A549 (cell line): ENCODE data around the gene NALCN. TPM values are rescaled to one million over a fixed set of nuclear protein-coding genes. Genes with fewer than 3 reads are reported as not detected.

Source experiments
- ATAC-seq, 2 experiments: fragments of 200-7000 bp in 1 of 2; fragments of >200 bp in 1 of 2; cut with Nextera tagmentation in 1 of 2; cut with Tn5 transposase in 1 of 2; 3 replicates each; pipeline versions ENCODE4 v1.8.0 to v1.9.1; 2018 to 2020; ENCODE audit warnings: mild to moderate bottlenecking in 1 of 2, moderate library complexity in 1 of 2
- CTCF ChIA-PET: fragments of 300-600 bp; sonication (Branson Sonifier 250); formaldehyde crosslinking; extraction: SDS; loops from one replicate; lab custom pipeline; 2021; ENCODE audit warnings: antibody characterized with exemption, inconsistent platforms; lab: Yijun Ruan, JAX
- POLR2A ChIA-PET: fragments of 350-600 bp; formaldehyde crosslinking; extraction: SDS; loops from one replicate; lab custom pipeline; 2021; ENCODE audit warnings: antibody characterized with exemption, inconsistent platforms; lab: Yijun Ruan, JAX
- DNase-seq, 2 experiments: peaks; one replicate each; pipeline versions ENCODE4 v3.0.0 to v3.0.0-alpha.2; 2011 to 2016; ENCODE audit warnings: low read depth in 1 of 2, low spot score in 1 of 2
- FAIRE-seq: peaks from 2 replicates; lab custom pipeline; 2011; peaks lifted over from hg19 to GRCh38; lab: Jason Lieb, UNC
- H3K27ac ChIP-seq, 2 experiments: fragments of >200 bp; sonication (Bioruptor Twin); formaldehyde crosslinking; 3 replicates each; pipeline ENCODE4 v1.5.1; 2016 to 2017
- H3K4me1 ChIP-seq: fragments of >200 bp; sonication (Bioruptor Twin); formaldehyde crosslinking; 3 replicates; pipeline ENCODE4 v1.6.1; 2016
- H3K4me2 ChIP-seq: fragments of >200 bp; sonication (Bioruptor Twin); formaldehyde crosslinking; 3 replicates; pipeline ENCODE4 v1.6.1; 2016
- H3K4me3 ChIP-seq: fragments of >200 bp; sonication (Bioruptor Twin); formaldehyde crosslinking; 3 replicates; pipeline ENCODE4 v1.5.1; 2016
- H3K9me3 ChIP-seq: fragments of >200 bp; sonication (Bioruptor Twin); formaldehyde crosslinking; 3 replicates; pipeline ENCODE4 v1.6.1; 2016
- ATOH8 ChIP-seq: fragments of 250-450 bp; sonication (Bioruptor Pico); IDR thresholded peaks from 2 replicates; pipeline ENCODE4 v1.5.0; 2020; ENCODE audit warnings: low read depth, mild to moderate bottlenecking, moderate library complexity
- BHLHE40 ChIP-seq: IDR thresholded peaks from 2 replicates; pipeline ENCODE4 v1.6.1; 2012; ENCODE audit warnings: low read depth, low read length, inconsistent platforms
- EHMT2 ChIP-seq: fragments of 200-600 bp; sonication (generic); IDR thresholded peaks from 2 replicates; pipeline ENCODE4 v1.6.1; 2016; ENCODE audit warnings: antibody characterized with exemption, low read depth, mild to moderate bottlenecking, moderate library complexity
- EP300 ChIP-seq, 2 experiments: fragments of >200 bp; sonication (Bioruptor Twin); formaldehyde crosslinking; IDR thresholded peaks; 2 replicates in 1 of 2; 3 replicates in 1 of 2; pipeline ENCODE4 v1.6.1; 2016 to 2017
- FOSB ChIP-seq: fragments of 250-450 bp; sonication (Bioruptor Pico); IDR thresholded peaks from 2 replicates; pipeline ENCODE4 v1.5.0; 2020; ENCODE audit warnings: mild to moderate bottlenecking, moderate library complexity
- FOXS1 ChIP-seq: fragments of 250-450 bp; sonication (Bioruptor Pico); IDR thresholded peaks from 2 replicates; pipeline ENCODE4 v1.5.0; 2020; ENCODE audit warnings: mild to moderate bottlenecking, moderate library complexity
- HDAC2 ChIP-seq: fragments of 200-600 bp; sonication (generic); IDR thresholded peaks from 2 replicates; pipeline ENCODE4 v1.6.1; 2016
- HEYL ChIP-seq: fragments of 250-450 bp; sonication (Bioruptor Pico); IDR thresholded peaks from 2 replicates; pipeline ENCODE4 v1.8.0; 2021; ENCODE audit warnings: mild to moderate bottlenecking, moderate library complexity
- HOXA7 ChIP-seq: fragments of 250-450 bp; sonication (Bioruptor Pico); IDR thresholded peaks from 2 replicates; pipeline ENCODE4 v1.5.0; 2020; ENCODE audit warnings: mild to moderate bottlenecking, moderate library complexity
- HOXB5 ChIP-seq: fragments of 250-450 bp; sonication (Bioruptor Pico); IDR thresholded peaks from 2 replicates; pipeline ENCODE4 v1.5.0; 2020; ENCODE audit warnings: mild to moderate bottlenecking, moderate library complexity
- JUN ChIP-seq, 2 experiments: fragments of >200 bp; sonication (Bioruptor Twin); formaldehyde crosslinking; IDR thresholded peaks; 2 replicates in 1 of 2; 3 replicates in 1 of 2; pipeline ENCODE4 v1.6.1; 2016 to 2017
- JUNB ChIP-seq: fragments of >200 bp; sonication (Bioruptor Twin); formaldehyde crosslinking; IDR thresholded peaks from 2 replicates; pipeline ENCODE4 v1.6.1; 2016
- KDM5A ChIP-seq: fragments of 200-600 bp; sonication (generic); IDR thresholded peaks from 2 replicates; pipeline ENCODE4 v1.6.1; 2016; ENCODE audit warnings: antibody characterized with exemption, mild to moderate bottlenecking
- MAFK ChIP-seq: fragments of 450-650 bp; IDR thresholded peaks from 2 replicates; pipeline ENCODE4 v1.6.1; 2014; ENCODE audit not compliant: partially characterized antibody
- MYC ChIP-seq: IDR thresholded peaks from 2 replicates; pipeline ENCODE4 v1.6.1; 2012; ENCODE audit warnings: mild to moderate bottlenecking, inconsistent platforms, low read length, improper control_type of control experiment, borderline replicate concordance
- NR3C1 ChIP-seq: fragments of >200 bp; sonication (Bioruptor Twin); formaldehyde crosslinking; IDR thresholded peaks from 3 replicates; pipeline ENCODE4 v1.6.1; 2017
- POLR2AphosphoS2 ChIP-seq: conservative IDR thresholded peaks from 2 replicates; pipeline ENCODE4 v1.6.1; 2012; ENCODE audit warnings: low read length, improper control_type of control experiment, inconsistent platforms
- RARB ChIP-seq: fragments of 250-450 bp; sonication (Bioruptor Pico); IDR thresholded peaks from 2 replicates; pipeline ENCODE4 v1.8.0; 2021; ENCODE audit warnings: mild to moderate bottlenecking, moderate library complexity
- RCOR1 ChIP-seq: fragments of 150-350 bp; IDR thresholded peaks from 2 replicates; pipeline ENCODE4 v1.6.1; 2014; ENCODE audit warnings: antibody characterized with exemption, low read length, low read depth
- SREBF2 ChIP-seq: fragments of 450-650 bp; IDR thresholded peaks from 2 replicates; pipeline ENCODE4 v1.6.1; 2014; ENCODE audit warnings: mild to moderate bottlenecking, moderate library complexity
- USF2 ChIP-seq: fragments of 450-650 bp; IDR thresholded peaks from 2 replicates; pipeline ENCODE4 v1.6.1; 2014; ENCODE audit warnings: antibody characterized with exemption
- ZSCAN20 ChIP-seq: fragments of 250-450 bp; sonication (Bioruptor Pico); IDR thresholded peaks from 2 replicates; pipeline ENCODE4 v1.8.0; 2022; ENCODE audit warnings: mild to moderate bottlenecking, moderate library complexity
- WGBS: methylation state at CpG from one replicate; pipeline ENCODE4 v1.1.6; 2017; ENCODE audit errors: missing lambda C conversion rate; 5-methylcytosine and 5-hydroxymethylcytosine counted together
- polyA plus RNA-seq, 4 experiments: library from polyadenylated mRNA; depleted of rRNA in 3 of 4; stranded (reverse); fragments of >200 nt; fragmentation: RNase III in 1 of 4; extraction: RNeasy Plus Mini Kit Qiagen cat#74134 plus additional on column Dnase treatment in 1 of 4; gene quantifications; 2 replicates in 3 of 4; 3 replicates in 1 of 4; pipeline ENCODE4 v1.2.3, GENCODE V29; 2011 to 2017
- TF ChIP-seq, protein P1 (sequence below): fragments of 250-450 bp; sonication (Bioruptor Pico); IDR thresholded peaks from 2 replicates; pipeline ENCODE4 v1.5.0; 2021; ENCODE audit warnings: mild to moderate bottlenecking, moderate library complexity, borderline replicate concordance
- TF ChIP-seq, protein P2 (sequence below): fragments of >200 bp; sonication (Bioruptor Twin); formaldehyde crosslinking; IDR thresholded peaks from 3 replicates; pipeline ENCODE4 v1.5.1; 2016
- TF ChIP-seq, protein P3 (sequence below): IDR thresholded peaks from 2 replicates; pipeline ENCODE4 v1.6.1; 2012

The NALCN gene
- polyA plus RNA-seq, 2 of the 4 experiments (the other 2 are of a cell fraction): 1.8 to 4.9 TPM

GRCh38 chr13:101013245-101013644 lies 403.1 kb downstream of the NALCN start:
- no peak for FAIRE-seq
- Histone ChIP-seq H3K9me3 (no peaks in the 10 kb centered on the region), H3K4me1 (no peaks in the 10 kb centered on the region), H3K4me3 (no peak overlapping the region), H3K4me2 (no peak overlapping the region), H3K27ac (no peak overlapping the region)
- ChIA-PET POLR2A (no interaction called here), CTCF (no interaction called here)
- WGBS: 38% methylated on average over 5 of the region's 5 CpGs
- no peak for DNase-seq
- no peak for TF ChIP-seq JUNB
- TF ChIP-seq MYC: no peak
- TF ChIP-seq USF2: no peak
- TF ChIP-seq POLR2AphosphoS2: no peak
- no peak for TF ChIP-seq EP300 (IDR thresholded peaks at IDR 0.05)
- TF ChIP-seq HEYL: no peak
- TF ChIP-seq NR3C1: no peak
- TF ChIP-seq HDAC2: no peak
- no peak for TF ChIP-seq HOXB5
- TF ChIP-seq, protein P1, sequence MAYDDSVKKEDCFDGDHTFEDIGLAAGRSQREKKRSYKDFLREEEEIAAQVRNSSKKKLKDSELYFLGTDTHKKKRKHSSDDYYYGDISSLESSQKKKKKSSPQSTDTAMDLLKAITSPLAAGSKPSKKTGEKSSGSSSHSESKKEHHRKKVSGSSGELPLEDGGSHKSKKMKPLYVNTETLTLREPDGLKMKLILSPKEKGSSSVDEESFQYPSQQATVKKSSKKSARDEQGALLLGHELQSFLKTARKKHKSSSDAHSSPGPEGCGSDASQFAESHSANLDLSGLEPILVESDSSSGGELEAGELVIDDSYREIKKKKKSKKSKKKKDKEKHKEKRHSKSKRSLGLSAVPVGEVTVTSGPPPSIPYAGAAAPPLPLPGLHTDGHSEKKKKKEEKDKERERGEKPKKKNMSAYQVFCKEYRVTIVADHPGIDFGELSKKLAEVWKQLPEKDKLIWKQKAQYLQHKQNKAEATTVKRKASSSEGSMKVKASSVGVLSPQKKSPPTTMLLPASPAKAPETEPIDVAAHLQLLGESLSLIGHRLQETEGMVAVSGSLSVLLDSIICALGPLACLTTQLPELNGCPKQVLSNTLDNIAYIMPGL: no peak
- TF ChIP-seq JUN (IDR thresholded peaks at IDR 0.05): no peak
- ATAC-seq: no peak

DNA sequence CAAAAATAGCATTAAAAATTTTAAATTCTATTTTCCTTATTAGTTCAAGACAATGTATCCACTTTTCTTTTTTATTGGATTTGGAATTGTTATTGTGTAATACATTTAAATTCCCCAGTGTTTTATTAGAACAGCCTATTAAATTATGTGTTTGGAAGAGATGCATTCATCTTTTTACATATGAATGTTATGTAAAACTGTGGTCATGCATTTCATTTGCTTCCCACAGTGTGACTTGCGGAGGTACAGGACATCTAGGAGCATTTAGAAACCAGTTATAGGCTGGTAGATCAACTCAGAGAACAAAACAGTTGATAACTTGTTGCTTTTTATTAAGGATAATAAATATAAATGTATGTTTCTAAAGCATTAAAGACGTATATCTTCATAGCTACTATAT lies 406.2 kb downstream of the NALCN start:
- DNase-seq (no peak), FAIRE-seq (no peak), ATAC-seq (no peak)
- CTCF ChIA-PET: no interaction called here
- WGBS: 18% methylated on average over 2 of the region's 2 CpGs
- no peaks in the 10 kb centered on the region for H3K4me1 ChIP-seq
- no peak overlapping the region for H3K4me2 ChIP-seq
- no peaks in the 10 kb centered on the region for H3K9me3 ChIP-seq
- no peak overlapping the region for H3K27ac ChIP-seq
- H3K4me3 ChIP-seq: no peak overlapping the region
- POLR2A ChIA-PET: no interaction called here
- TF ChIP-seq, protein P1: no peak
- TF ChIP-seq SREBF2: no peak
- TF ChIP-seq ZSCAN20 (CRISPR knock-in tag): no peak
- TF ChIP-seq, protein P2, sequence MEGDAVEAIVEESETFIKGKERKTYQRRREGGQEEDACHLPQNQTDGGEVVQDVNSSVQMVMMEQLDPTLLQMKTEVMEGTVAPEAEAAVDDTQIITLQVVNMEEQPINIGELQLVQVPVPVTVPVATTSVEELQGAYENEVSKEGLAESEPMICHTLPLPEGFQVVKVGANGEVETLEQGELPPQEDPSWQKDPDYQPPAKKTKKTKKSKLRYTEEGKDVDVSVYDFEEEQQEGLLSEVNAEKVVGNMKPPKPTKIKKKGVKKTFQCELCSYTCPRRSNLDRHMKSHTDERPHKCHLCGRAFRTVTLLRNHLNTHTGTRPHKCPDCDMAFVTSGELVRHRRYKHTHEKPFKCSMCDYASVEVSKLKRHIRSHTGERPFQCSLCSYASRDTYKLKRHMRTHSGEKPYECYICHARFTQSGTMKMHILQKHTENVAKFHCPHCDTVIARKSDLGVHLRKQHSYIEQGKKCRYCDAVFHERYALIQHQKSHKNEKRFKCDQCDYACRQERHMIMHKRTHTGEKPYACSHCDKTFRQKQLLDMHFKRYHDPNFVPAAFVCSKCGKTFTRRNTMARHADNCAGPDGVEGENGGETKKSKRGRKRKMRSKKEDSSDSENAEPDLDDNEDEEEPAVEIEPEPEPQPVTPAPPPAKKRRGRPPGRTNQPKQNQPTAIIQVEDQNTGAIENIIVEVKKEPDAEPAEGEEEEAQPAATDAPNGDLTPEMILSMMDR: no peak
- no peak for TF ChIP-seq FOXS1 (CRISPR knock-in tag)
- no peak for TF ChIP-seq RCOR1
- no peak for TF ChIP-seq JUN (IDR thresholded peaks at IDR 0.05)
- TF ChIP-seq BHLHE40: no peak
- TF ChIP-seq ATOH8 (CRISPR knock-in tag): no peak

- no peak for FAIRE-seq
Measured at GRCh38 chr13:101007245-101007644, 409.1 kb downstream of the NALCN start.

More at GRCh38 chr13:101007245-101007644, 409.1 kb downstream of the NALCN start:
- no peak overlapping the region for H3K4me2 ChIP-seq
- POLR2A ChIA-PET: no interaction called here
- H3K27ac ChIP-seq: no peak overlapping the region
- H3K4me1 ChIP-seq: no peaks in the 10 kb centered on the region
- TF ChIP-seq KDM5A: no peak
- no peak for TF ChIP-seq FOSB (CRISPR knock-in tag)
- TF ChIP-seq, protein P3, sequence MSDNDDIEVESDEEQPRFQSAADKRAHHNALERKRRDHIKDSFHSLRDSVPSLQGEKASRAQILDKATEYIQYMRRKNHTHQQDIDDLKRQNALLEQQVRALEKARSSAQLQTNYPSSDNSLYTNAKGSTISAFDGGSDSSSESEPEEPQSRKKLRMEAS: no peak
- TF ChIP-seq MAFK: no peak
- no peak for TF ChIP-seq ZSCAN20 (CRISPR knock-in tag)
- no peak for TF ChIP-seq ATOH8 (CRISPR knock-in tag)
- TF ChIP-seq HOXA7 (CRISPR knock-in tag): no peak
- TF ChIP-seq MYC: no peak
- TF ChIP-seq EHMT2: no peak
- no peak for TF ChIP-seq RARB (CRISPR knock-in tag)
- WGBS: 22% methylated on average over 2 of the region's 2 CpGs
- H3K9me3 ChIP-seq: no peaks in the 10 kb centered on the region
- ATAC-seq: no peak
- no peak for DNase-seq
- CTCF ChIA-PET: interaction anchor here (1.0 kb wide), 1 partner anchor 1389 kb away, joined by 3 read pairs; no protein-coding TSS in a partner anchor
- no peak overlapping the region for H3K4me3 ChIP-seq
